Large intestine (tissue), 3 donors: ENCODE measurements around the gene NUDT14. TPM values are rescaled to one million over a fixed set of nuclear protein-coding genes. Genes with fewer than 3 reads are reported as not detected.

Source experiments
- DNase-seq, 2 donors: peaks; one replicate each; pipeline versions ENCODE4 v3.0.0 to v3.0.0-alpha.2; 2013
- H3K27ac ChIP-seq: one replicate; pipeline ENCODE4 v1.5.1; 2013; ENCODE audit warnings: low read length
- H3K27me3 ChIP-seq: 2 replicates; pipeline ENCODE4 v1.6.1; 2013; ENCODE audit warnings: low read length; ENCODE audit not compliant: control insufficient read depth, insufficient read depth
- H3K36me3 ChIP-seq: 2 replicates; pipeline ENCODE4 v1.6.1; 2013; ENCODE audit warnings: low read length; ENCODE audit not compliant: control insufficient read depth, insufficient read depth
- H3K4me1 ChIP-seq: one replicate; pipeline ENCODE4 v1.6.1; 2013; ENCODE audit warnings: low read length; ENCODE audit not compliant: control insufficient read depth, insufficient read depth
- H3K4me3 ChIP-seq: one replicate; pipeline ENCODE4 v1.5.1; 2013; ENCODE audit warnings: low read length
- H3K9me3 ChIP-seq: one replicate; pipeline ENCODE4 v1.6.1; 2013; ENCODE audit warnings: mild to moderate bottlenecking, low read depth, low read length, moderate library complexity; ENCODE audit not compliant: control insufficient read depth
- WGBS: methylation state at CpG from one replicate; pipeline ENCODE4 v1.1.5; 2013; ENCODE audit warnings: low lambda C conversion rate; ENCODE audit not compliant: insufficient coverage; 5-methylcytosine and 5-hydroxymethylcytosine counted together
- polyA plus RNA-seq: library from polyadenylated mRNA; unstranded; fragments of 120-200 nt; gene quantifications from one replicate; pipeline ENCODE4 v1.2.1, GENCODE V29; 2013

The NUDT14 gene
- polyA plus RNA-seq, 1 donor, result 64.4 TPM

- no peak overlapping the region for H3K27ac ChIP-seq
- no peak overlapping the region for H3K4me3 ChIP-seq
- no peak for DNase-seq
- no CpG with 5 or more reads among the region's 44 CpGs for WGBS
- no peaks in the 10 kb centered on the region for H3K36me3 ChIP-seq
- no peaks in the 10 kb centered on the region for H3K9me3 ChIP-seq
- no peaks in the 10 kb centered on the region for H3K27me3 ChIP-seq
- H3K4me1 ChIP-seq, result no peaks in the 10 kb centered on the region
Observed at GRCh38 chr14:105151838-105152793, 29.0 kb downstream of the NUDT14 start.

GRCh38 chr14:105151084-105151837 lies 29.9 kb downstream of the NUDT14 start:
- H3K27me3 ChIP-seq, result no peaks in the 10 kb centered on the region
- no peaks in the 10 kb centered on the region for H3K9me3 ChIP-seq
- H3K36me3 ChIP-seq, result no peaks in the 10 kb centered on the region
- no CpG with 5 or more reads among the region's 37 CpGs for WGBS
- DNase-seq, result no peak
- H3K4me3 ChIP-seq, result no peak overlapping the region
- no peaks in the 10 kb centered on the region for H3K4me1 ChIP-seq
- no peak overlapping the region for H3K27ac ChIP-seq

- H3K27me3 ChIP-seq, result no peaks in the 10 kb centered on the region
- no CpG with 5 or more reads among the region's 35 CpGs for WGBS
- DNase-seq, result no peak
Observed at GRCh38 chr14:105150368-105151083, 30.6 kb downstream of the NUDT14 start.

GRCh38 chr14:105150026-105150367 lies 31.1 kb downstream of the NUDT14 start:
- no peak for DNase-seq
- Histone ChIP-seq H3K4me3 (no peak overlapping the region), H3K4me1 (no peaks in the 10 kb centered on the region), H3K36me3 (no peaks in the 10 kb centered on the region), H3K27me3 (no peaks in the 10 kb centered on the region), H3K27ac (no peak overlapping the region), H3K9me3 (no peaks in the 10 kb centered on the region)
- no CpG with 5 or more reads among the region's 4 CpGs for WGBS

More at GRCh38 chr14:105150368-105151083, 30.6 kb downstream of the NUDT14 start:
- no peaks in the 10 kb centered on the region for H3K36me3 ChIP-seq
- H3K4me1 ChIP-seq, result no peaks in the 10 kb centered on the region
- H3K9me3 ChIP-seq, result no peaks in the 10 kb centered on the region
- H3K4me3 ChIP-seq, result no peak overlapping the region
- H3K27ac ChIP-seq, result no peak overlapping the region

GRCh38 chr14:105149146-105149781 lies 31.8 kb downstream of the NUDT14 start:
- Histone ChIP-seq H3K36me3 (no peaks in the 10 kb centered on the region), H3K27me3 (no peaks in the 10 kb centered on the region), H3K9me3 (no peaks in the 10 kb centered on the region), H3K4me3 (no peak overlapping the region), H3K27ac (no peak overlapping the region), H3K4me1 (no peaks in the 10 kb centered on the region)
- WGBS, result no CpG with 5 or more reads among the region's 18 CpGs
- no peak for DNase-seq

GRCh38 chr14:105148604-105149145 lies 32.4 kb downstream of the NUDT14 start:
- no peaks in the 10 kb centered on the region for H3K4me1 ChIP-seq
- H3K4me3 ChIP-seq, result no peak overlapping the region
- no peaks in the 10 kb centered on the region for H3K27me3 ChIP-seq
- H3K9me3 ChIP-seq, result no peaks in the 10 kb centered on the region
- no peak for DNase-seq
- no peaks in the 10 kb centered on the region for H3K36me3 ChIP-seq
- H3K27ac ChIP-seq, result no peak overlapping the region
- WGBS, result no CpG with 5 or more reads among the region's 27 CpGs

GRCh38 chr14:105147671-105148603 lies 33.2 kb downstream of the NUDT14 start:
- no CpG with 5 or more reads among the region's 62 CpGs for WGBS
- Histone ChIP-seq H3K36me3 (no peaks in the 10 kb centered on the region), H3K4me1 (no peaks in the 10 kb centered on the region), H3K4me3 (no peak overlapping the region), H3K27ac (no peak overlapping the region), H3K9me3 (peaks cover under 1% of the 10 kb centered on the region), H3K27me3 (no peaks in the 10 kb centered on the region)
- no peak for DNase-seq

GRCh38 chr14:105146976-105147635 lies 34.0 kb downstream of the NUDT14 start:
- Histone ChIP-seq H3K4me1 (no peaks in the 10 kb centered on the region), H3K27me3 (no peaks in the 10 kb centered on the region), H3K36me3 (no peaks in the 10 kb centered on the region), H3K4me3 (no peak overlapping the region), H3K27ac (no peak overlapping the region), H3K9me3 (peaks cover 2% of the 10 kb centered on the region)
- no peak for DNase-seq
- no CpG with 5 or more reads among the region's 22 CpGs for WGBS
